Measurements from ENCODE around the gene ARL11.

Gene ARL11

GRCh38 chr13:49649244-49649962, 21.1 kb downstream of the ARL11 start:
- DNase-seq (ENCODE audit: low read depth) = no peak

DNA sequence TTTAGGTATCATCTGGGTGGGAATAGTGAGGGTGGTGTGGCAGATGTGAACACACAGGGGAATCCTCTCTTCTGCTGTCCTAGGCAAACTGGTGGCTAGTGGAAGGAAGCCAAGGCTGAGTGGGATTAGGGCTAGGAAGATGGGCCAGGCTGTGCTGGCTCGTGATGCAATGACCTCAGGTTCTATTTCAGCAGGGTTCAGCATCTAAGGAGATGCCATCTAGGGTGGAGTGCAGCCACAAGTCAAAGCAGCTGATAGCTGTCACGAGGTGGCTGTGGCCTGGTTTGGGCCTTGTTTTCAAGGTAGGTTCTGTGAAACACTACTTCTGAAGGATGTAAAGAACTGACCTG, 21.6 kb downstream of the ARL11 start:
- DNase-seq (ENCODE audit: low read depth) = no peak

DNA sequence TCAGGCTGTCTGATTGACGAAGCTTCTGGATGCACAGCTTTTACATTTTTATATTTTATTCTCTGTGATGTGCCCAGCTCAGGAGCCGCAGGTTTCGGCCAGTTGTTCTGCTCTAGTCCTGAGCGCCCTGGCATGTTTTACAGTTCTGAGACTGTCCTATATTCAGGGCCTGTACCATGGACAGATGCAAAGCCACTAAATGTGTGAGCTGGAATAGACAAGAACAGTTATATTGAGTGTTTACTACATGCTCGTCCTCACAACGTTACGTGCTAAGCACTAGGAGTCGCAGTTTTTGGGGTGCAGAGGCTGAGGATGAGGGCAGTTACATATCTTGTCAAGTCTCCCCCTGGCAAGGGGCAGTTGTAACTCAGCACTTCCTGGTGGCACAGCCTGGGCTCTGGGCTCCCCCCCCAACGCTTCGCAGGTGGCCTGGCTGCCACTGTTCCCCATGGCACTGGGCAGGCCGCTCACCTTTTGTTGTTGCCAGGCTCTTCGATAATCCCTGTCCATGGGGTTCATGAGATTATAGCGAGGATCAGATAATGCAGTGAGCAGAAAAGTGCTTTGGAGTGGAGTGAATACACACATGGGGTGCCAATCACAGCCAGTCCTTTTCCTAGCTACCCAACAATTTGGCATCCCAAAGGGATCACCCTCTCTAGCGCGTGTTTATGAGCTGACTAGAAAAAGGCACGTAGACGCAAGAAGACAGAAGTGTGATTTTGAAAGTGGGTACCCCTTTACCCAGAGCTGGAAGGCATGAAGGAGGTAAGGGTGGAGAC, 23.5 kb downstream of the ARL11 start:
- no peak for DNase-seq (ENCODE audit: low read depth)

GRCh38 chr13:49652355-49653305, 24.3 kb downstream of the ARL11 start:
- no peak for DNase-seq (ENCODE audit: low read depth)

- no peak for DNase-seq (ENCODE audit: low read depth)
Observed at GRCh38 chr13:49653478-49653877, 25.2 kb downstream of the ARL11 start.

GRCh38 chr13:49654011-49654410, 25.7 kb downstream of the ARL11 start:
- no peak for DNase-seq (ENCODE audit: low read depth)

- DNase-seq (ENCODE audit: low read depth) = no peak
Observed at GRCh38 chr13:49655906-49656305, 27.6 kb downstream of the ARL11 start.

DNA sequence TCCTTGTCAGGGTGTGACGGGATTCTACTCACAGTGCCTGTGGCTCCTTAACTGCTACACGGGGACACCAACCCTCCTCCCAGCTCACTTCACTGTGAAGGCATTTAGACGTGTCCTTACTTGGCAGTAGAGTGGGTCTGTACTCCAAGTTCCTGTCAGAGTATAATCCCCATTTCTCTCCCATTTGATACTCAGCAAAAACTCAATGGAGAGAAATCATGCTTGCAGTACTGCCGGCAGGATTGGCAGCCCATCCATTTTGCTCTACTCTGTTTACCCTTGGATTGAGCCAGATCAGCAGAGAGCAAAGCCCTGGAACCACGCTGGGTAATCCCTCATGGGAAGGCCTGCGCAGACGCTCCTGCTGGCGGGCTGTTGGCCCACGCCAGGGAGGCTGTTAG, 28.9 kb downstream of the ARL11 start:
- no peak for DNase-seq (ENCODE audit: low read depth)

DNA sequence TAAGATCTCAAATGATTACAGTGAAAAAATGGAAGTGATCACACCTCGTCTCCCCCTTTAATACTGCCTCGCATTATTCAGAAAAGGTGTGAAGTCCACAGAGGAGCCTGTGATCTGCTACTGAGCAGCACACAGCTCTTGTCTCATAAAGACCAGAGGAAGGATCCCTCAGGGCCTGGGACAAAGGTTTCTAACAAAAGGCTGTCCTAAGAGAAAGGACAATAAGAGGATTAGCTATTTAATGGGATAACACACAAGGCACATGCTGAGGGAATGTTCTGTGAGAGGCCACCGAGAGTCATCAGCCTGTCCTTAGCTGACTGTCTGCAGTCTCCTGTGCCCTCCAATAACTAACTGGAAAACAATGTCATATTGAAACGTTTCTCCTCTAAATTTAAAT, 36.3 kb downstream of the ARL11 start:
- DNase-seq (ENCODE audit: low read depth) = no peak

DNA sequence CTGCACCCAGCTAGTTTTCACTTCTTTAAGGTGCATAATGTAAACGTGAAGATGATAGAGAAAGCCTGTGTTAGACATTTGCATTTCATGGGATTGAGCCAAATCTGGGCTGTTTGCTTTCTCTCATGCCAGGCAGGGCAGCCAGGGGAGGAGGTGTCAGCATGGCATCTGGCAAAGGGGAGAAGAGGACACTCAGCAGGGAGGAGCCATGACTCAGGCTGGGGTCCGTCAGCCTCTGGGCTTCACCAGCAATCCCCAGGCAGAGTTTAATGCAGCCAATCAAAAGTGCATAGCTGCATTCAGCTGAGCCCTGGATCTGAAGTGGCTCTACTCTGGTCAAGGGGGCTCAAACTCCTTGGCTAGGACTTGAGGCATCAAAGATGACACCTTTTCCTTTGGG, 39.5 kb downstream of the ARL11 start:
- DNase-seq (ENCODE audit: low read depth) = no peak

- DNase-seq (ENCODE audit: low read depth) = no peak
Observed at GRCh38 chr13:49669735-49670309, 41.5 kb downstream of the ARL11 start.

DNA sequence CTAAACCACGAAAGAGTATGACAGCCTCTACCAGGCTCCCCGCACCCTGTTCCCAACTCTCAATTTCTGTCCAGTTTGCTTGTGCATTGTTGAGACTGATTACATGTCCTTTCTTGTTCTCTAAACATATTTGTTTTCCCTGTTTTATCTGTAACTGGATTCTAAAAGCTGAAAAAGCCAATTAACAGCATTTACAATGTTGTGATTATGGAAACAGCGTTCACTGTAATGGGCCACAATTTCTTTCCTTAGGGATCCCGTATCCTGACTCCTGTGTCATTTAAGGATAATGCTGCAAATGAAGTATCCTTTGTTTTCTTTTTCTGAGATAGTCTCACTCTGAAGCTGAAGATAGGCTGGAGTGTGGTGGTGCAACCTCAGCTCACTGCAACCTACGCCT, 42.5 kb downstream of the ARL11 start:
- DNase-seq (ENCODE audit: low read depth) = no peak

DNA sequence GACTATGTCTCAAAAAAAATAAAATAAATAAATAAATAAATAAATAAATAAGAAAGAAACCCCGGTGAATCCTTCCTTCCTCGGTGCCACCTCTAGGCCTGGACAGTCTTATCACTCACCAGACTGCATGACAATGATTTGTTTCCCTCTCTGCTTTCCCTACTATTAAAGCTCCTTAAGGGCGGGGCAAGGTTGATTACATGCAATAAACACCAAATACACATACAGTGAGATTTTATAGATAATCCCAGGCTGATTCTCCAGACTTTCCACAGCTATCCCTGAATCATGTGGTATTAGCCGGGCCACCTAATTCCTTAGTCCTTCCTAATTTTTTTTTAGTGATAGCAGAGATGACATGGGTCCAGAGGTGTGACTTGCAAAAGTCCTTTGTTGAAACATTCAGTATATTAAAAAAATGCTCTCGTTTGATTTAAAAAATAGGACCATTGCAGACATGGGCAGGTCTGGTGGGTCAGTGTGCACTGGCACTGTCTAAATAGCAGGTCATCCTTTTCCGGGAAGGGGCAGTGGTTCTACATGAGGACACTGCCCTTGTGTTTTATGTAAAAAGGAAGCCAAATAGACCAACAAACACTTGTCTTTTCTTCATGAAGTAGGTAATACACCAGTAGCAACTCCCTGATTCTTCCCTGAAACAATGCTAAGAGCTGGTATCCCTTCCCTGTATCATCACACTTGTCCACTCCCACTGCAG, 48.4 kb downstream of the ARL11 start:
- DNase-seq (ENCODE audit: low read depth) = no peak

GRCh38 chr13:49678191-49678914, 50.0 kb downstream of the ARL11 start:
- DNase-seq (ENCODE audit: low read depth) = no peak

DNA sequence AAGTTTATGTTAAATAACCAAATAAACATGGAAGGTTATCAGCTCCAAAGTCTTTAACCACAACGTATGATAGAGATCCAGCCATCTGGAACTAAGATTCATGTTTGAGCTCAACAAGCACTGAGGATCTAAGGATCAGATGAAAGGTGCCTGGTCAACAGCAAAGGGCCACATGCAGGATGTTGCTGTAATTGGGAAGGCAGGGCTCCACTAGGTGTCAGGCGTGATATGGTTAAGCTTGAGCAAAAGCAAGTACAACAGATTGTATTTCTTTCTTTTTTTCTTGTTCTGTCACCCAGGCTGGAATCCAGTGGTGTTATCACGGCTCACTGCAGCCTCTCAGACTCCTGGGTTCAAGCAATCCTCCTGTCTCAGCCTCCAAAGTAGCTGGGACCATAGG, 50.9 kb downstream of the ARL11 start:
- no peak for DNase-seq (ENCODE audit: low read depth)

DNA sequence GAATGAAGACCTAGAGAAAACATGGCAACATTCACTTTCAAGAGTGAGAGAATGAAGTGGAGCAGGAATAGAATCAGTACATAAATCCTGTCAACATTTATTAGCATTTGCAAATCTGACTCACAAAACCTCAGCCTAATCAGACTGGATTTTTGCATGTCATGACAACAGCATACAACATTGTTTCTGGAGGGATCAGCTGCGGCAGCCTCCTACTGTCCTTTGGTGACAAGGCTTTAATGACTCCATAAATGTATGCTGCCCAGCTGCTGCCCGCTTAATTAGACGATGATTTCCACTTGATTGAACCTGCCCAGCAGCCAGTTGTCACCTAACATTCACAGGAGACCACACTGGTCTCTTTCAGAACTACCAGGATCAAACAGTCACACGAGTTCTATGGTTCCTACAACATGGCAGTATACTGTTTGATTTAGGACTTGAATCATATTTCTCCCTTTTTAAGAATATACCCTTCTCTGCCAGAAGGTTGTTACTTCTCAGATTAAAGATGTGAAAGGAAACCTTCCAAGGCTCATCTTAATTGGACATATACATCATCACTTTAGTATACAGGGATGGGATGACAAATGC, 53.6 kb downstream of the ARL11 start:
- no peak for DNase-seq (ENCODE audit: low read depth)

Measured in stimulated activated CD8-positive, alpha-beta memory T cell treated with anti-CD3 and anti-CD28 coated beads, Interleukin-4, amount 100 ng/mL, for 24 hours (primary cell).